ENCODE results near the gene KCNJ1.

The KCNJ1 gene

GRCh38 chr11:128824191-128825049, 42.7 kb downstream of the KCNJ1 start:
- DNase-seq, result peak in 9 of 51 donors; percentile 11 to 39 (median 21)

GRCh38 chr11:128823753-128824152, 43.3 kb downstream of the KCNJ1 start:
- DNase-seq, result no peak

- DNase-seq, result no peak
These were observed 45.0 kb downstream of the KCNJ1 start for GRCh38 chr11:128822130-128822529.

- no peak for DNase-seq
These were observed 45.5 kb downstream of the KCNJ1 start for GRCh38 chr11:128821556-128821955.

GRCh38 chr11:128819198-128819597, 47.9 kb downstream of the KCNJ1 start:
- DNase-seq, result no peak

- DNase-seq, result no peak
These were observed 52.0 kb downstream of the KCNJ1 start for GRCh38 chr11:128814856-128815705.

GRCh38 chr11:128813729-128814128, 53.4 kb downstream of the KCNJ1 start:
- DNase-seq, result no peak

- no peak for DNase-seq
These were observed 56.1 kb downstream of the KCNJ1 start for GRCh38 chr11:128810784-128811514.

- no peak for DNase-seq
These were observed 58.0 kb downstream of the KCNJ1 start for GRCh38 chr11:128809128-128809527.

GRCh38 chr11:128807909-128808308, 59.2 kb downstream of the KCNJ1 start:
- no peak for DNase-seq

- DNase-seq, result no peak
These were observed 60.4 kb downstream of the KCNJ1 start for GRCh38 chr11:128806506-128807261.

- no peak for DNase-seq
These were observed 62.6 kb downstream of the KCNJ1 start for GRCh38 chr11:128804481-128804880.

- no peak for DNase-seq
These were observed 63.4 kb downstream of the KCNJ1 start for GRCh38 chr11:128803449-128804245.

GRCh38 chr11:128803011-128803410, 64.1 kb downstream of the KCNJ1 start:
- DNase-seq, result no peak

- no peak for DNase-seq
These were observed 64.6 kb downstream of the KCNJ1 start for GRCh38 chr11:128802358-128802981.

GRCh38 chr11:128800871-128801417, 66.2 kb downstream of the KCNJ1 start:
- DNase-seq, result no peak

GRCh38 chr11:128796270-128796669, 70.8 kb downstream of the KCNJ1 start:
- no peak for DNase-seq

GRCh38 chr11:128790196-128790595, 76.9 kb downstream of the KCNJ1 start:
- peak in 44 of 51 donors; percentile 3 to 87 (median 58) for DNase-seq

- no peak for DNase-seq
These were observed 77.5 kb downstream of the KCNJ1 start for GRCh38 chr11:128789497-128790150.

Data from hypothalamus (tissue), 51 donors.